Thoracic aorta (tissue), 2 donors: ENCODE results near the gene PDE10A. TPM values are rescaled to one million over a fixed set of nuclear protein-coding genes. Genes with fewer than 3 reads are reported as not detected.

Source experiments
- ATAC-seq: fragments of 150-250 bp; one replicate; pipeline ENCODE4 v1.8.0; 2017; ENCODE audit warnings: low read depth; ENCODE audit not compliant: insufficient number of reproducible peaks, low FRiP score
- DNase-seq: peaks from one replicate; pipeline ENCODE4 v3.0.0-alpha.2; 2020; ENCODE audit warnings: low spot score
- H3K27ac ChIP-seq, 2 donors: fragments of 200-600 bp; sonication (generic); 1 replicate in 1 of 2; 2 replicates in 1 of 2; pipeline ENCODE4 v1.5.1; 2016; ENCODE audit warnings: mild to moderate bottlenecking in 2 of 2, moderate library complexity in 2 of 2
- H3K27me3 ChIP-seq: fragments of 200-600 bp; sonication (generic); replicated peaks from 2 replicates; pipeline ENCODE4 v1.6.0; 2016; ENCODE audit warnings: mild to moderate bottlenecking; ENCODE audit not compliant: insufficient read depth
- H3K36me3 ChIP-seq: fragments of 200-600 bp; sonication (generic); one replicate; pipeline ENCODE4 v1.5.1; 2016
- H3K4me1 ChIP-seq, 2 donors: fragments of 200-600 bp; sonication (generic); 1 replicate in 1 of 2; 2 replicates in 1 of 2; pipeline versions ENCODE4 v1.5.1 to v1.6.0; 2016; ENCODE audit warnings: low read depth in 2 of 2, mild to moderate bottlenecking in 1 of 2; ENCODE audit not compliant: control insufficient read depth in 1 of 2
- H3K4me3 ChIP-seq: fragments of 200-600 bp; sonication (generic); 2 replicates; pipeline ENCODE4 v1.5.1; 2016; ENCODE audit warnings: mild to moderate bottlenecking
- H3K9me3 ChIP-seq: fragments of 200-600 bp; sonication (generic); 2 replicates; pipeline ENCODE4 v1.5.1; 2016
- total RNA-seq, 2 donors: library from RNA; depleted of rRNA; stranded (reverse); fragments of >200 nt; gene quantifications; one replicate each; pipeline versions ENCODE4 v1.1.0 to v1.2.3, GENCODE V29; 2016
- TF ChIP-seq, protein P1 (sequence below): fragments of 200-600 bp; sonication (generic); IDR thresholded peaks from one replicate; pipeline ENCODE4 v1.5.1; 2019; ENCODE audit warnings: antibody characterized with exemption

PDE10A gene
- total RNA-seq, 2 donors from 2014 or later: 7.0 to 20.8 TPM

- TF ChIP-seq, protein P1, sequence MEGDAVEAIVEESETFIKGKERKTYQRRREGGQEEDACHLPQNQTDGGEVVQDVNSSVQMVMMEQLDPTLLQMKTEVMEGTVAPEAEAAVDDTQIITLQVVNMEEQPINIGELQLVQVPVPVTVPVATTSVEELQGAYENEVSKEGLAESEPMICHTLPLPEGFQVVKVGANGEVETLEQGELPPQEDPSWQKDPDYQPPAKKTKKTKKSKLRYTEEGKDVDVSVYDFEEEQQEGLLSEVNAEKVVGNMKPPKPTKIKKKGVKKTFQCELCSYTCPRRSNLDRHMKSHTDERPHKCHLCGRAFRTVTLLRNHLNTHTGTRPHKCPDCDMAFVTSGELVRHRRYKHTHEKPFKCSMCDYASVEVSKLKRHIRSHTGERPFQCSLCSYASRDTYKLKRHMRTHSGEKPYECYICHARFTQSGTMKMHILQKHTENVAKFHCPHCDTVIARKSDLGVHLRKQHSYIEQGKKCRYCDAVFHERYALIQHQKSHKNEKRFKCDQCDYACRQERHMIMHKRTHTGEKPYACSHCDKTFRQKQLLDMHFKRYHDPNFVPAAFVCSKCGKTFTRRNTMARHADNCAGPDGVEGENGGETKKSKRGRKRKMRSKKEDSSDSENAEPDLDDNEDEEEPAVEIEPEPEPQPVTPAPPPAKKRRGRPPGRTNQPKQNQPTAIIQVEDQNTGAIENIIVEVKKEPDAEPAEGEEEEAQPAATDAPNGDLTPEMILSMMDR: no peak
- Histone ChIP-seq H3K36me3 (no peaks in the 10 kb centered on the region), H3K27me3 (no peaks in the 10 kb centered on the region), H3K27ac (no peak overlapping the region), H3K4me3 (no peak overlapping the region), H3K9me3 (no peaks in the 10 kb centered on the region), H3K4me1 (no peaks in the 10 kb centered on the region)
- no peak for DNase-seq
- no peak for ATAC-seq
Measured at GRCh38 chr6:165678904-165679303, 15.9 kb upstream of the PDE10A start.

GRCh38 chr6:165678429-165678828 is 15.4 kb upstream of the PDE10A start:
- no peaks in the 10 kb centered on the region for H3K9me3 ChIP-seq
- DNase-seq (no peak), ATAC-seq (no peak)
- no peaks in the 10 kb centered on the region for H3K36me3 ChIP-seq
- no peak overlapping the region for H3K4me3 ChIP-seq
- H3K4me1 ChIP-seq: no peaks in the 10 kb centered on the region
- no peaks in the 10 kb centered on the region for H3K27me3 ChIP-seq
- no peak overlapping the region for H3K27ac ChIP-seq
- TF ChIP-seq, protein P1: no peak

DNA sequence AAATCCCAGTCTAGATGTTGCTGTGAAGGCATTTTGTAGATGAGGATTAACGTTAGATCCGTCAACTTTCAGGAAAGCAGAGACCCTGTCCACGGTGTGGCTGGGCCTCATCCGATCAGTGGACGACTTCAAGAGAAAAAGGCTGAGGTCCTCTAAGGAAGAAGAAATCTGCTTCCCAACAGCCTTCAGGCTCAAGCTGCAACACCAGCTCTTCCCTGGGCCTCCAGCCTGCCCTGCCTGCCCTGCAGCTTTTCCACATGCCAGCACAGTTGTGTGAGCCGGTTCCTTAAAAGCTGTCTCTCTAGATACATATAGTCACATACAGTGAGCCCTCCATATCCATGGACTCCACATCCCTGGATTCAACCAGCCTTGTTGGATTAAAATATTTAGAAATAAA is 14.1 kb upstream of the PDE10A start:
- no peaks in the 10 kb centered on the region for H3K4me1 ChIP-seq
- H3K9me3 ChIP-seq: no peaks in the 10 kb centered on the region
- H3K36me3 ChIP-seq: no peaks in the 10 kb centered on the region
- ATAC-seq: no peak
- TF ChIP-seq, protein P1: no peak
- no peak overlapping the region for H3K4me3 ChIP-seq
- H3K27me3 ChIP-seq: no peaks in the 10 kb centered on the region
- no peak overlapping the region for H3K27ac ChIP-seq
- DNase-seq: no peak

DNA sequence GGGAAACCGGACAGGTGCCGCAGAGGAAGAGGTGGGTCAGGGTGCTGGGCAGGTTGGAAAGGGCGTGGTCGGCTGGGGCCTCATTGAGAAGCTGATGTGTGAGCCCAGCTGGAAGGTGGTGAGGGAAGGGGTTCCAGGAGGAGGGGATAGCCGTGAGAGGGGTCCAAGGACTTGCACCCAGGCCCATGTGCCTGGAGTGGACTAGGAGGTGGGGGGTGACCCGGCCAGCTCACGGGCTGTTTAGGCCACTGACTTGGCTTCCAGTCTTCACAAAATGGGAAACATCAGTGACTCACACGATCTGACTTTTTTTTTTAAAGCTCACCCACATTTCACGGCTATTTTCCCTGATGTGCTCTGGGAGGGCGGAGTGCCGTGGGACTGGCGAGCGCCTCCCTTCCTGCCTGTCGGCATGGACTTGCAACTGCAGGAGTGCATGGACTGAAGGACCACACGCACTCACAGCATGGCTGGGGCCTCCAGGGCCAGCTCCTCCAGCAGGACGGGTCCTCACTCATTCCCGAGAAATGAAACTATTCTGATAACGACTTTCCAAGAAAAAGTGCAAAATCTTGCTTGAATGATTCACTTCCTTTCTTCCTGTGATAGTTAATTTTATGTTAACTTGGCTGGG is 13.5 kb upstream of the PDE10A start:
- Histone ChIP-seq H3K4me1 (no peaks in the 10 kb centered on the region), H3K36me3 (no peaks in the 10 kb centered on the region), H3K27ac (no peak overlapping the region), H3K27me3 (no peaks in the 10 kb centered on the region), H3K9me3 (no peaks in the 10 kb centered on the region), H3K4me3 (no peak overlapping the region)
- ATAC-seq: peak; percentile 55
- no peak for DNase-seq
- TF ChIP-seq, protein P1: no peak

- Histone ChIP-seq H3K9me3 (no peaks in the 10 kb centered on the region), H3K27me3 (no peaks in the 10 kb centered on the region), H3K4me1 (no peaks in the 10 kb centered on the region), H3K4me3 (no peak overlapping the region), H3K27ac (no peak overlapping the region), H3K36me3 (no peaks in the 10 kb centered on the region)
- TF ChIP-seq, protein P1: no peak
- ATAC-seq: no peak
- DNase-seq: no peak
Measured at GRCh38 chr6:165675120-165675519, 12.1 kb upstream of the PDE10A start.
